Measurements from ENCODE around the gene ANKH. TPM values are rescaled to one million over a fixed set of nuclear protein-coding genes. Genes with fewer than 3 reads are reported as not detected.
A peak's percentile ranks its signal among the peaks of the same experiment; 100 is the strongest.

ANKH gene
- polyA plus RNA-seq, 1 donor: 14.2 TPM

DNA sequence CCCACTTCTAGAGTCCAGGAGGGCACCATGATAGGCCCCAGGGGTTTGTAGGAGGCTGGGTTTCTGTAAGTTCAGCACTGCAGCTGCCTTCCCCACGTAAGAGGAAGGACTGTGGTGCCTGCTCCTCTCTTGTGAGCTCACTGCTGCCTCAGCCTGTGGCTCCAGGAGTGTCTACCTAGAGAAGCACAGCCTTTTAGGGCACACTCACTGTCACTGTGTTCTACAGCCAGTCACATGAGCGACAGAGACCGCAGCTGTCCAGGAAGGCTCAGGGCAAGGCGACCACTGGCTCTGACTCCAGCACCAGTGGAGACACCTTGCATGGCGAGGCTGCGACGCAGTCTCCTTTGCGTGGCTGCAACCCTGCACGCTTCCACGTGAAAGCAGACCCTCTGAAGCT, 134.3 kb downstream of the ANKH start:
- DNase-seq (ENCODE audit: low read depth): no peak

DNA sequence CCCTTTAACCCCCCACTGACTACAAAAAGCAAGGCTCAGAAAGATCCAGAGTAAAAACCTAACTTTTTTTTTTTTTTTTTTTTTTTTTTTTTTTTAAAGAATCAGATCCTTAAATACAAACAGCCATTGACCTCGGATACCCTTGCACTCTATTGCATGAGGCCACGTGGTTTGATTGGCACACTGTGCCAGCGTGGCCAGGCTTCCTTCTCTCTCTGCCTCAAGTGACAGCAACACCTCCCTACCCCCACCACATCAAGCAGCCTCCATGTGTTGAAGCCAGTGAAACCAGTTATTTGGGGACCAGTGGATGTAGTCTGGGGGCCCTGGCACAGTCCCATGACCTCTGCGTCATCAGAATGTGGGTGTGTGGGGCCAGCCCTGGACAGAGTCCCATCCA, 135.6 kb downstream of the ANKH start:
- DNase-seq (ENCODE audit: low read depth): no peak

DNA sequence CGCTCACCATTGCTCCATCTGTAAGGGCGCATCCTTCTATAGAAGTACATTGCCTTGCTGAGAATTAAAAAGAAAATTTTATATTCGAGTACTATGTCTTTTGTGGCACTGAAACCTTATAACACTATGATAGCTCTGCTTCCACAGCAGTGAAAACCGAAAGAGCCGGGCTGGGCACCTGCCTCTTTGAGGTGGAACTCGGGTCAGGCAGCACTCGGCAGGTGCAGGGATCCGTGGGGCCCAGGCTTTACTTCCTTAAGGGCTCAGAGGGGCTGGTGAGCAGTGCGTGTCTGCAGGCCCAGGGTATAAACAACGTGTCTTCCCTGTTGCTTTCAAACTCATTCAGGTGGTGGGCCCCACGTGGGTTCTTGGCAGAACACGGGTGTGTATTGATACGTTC, 137.2 kb downstream of the ANKH start:
- no peak for DNase-seq (ENCODE audit: low read depth)

DNA sequence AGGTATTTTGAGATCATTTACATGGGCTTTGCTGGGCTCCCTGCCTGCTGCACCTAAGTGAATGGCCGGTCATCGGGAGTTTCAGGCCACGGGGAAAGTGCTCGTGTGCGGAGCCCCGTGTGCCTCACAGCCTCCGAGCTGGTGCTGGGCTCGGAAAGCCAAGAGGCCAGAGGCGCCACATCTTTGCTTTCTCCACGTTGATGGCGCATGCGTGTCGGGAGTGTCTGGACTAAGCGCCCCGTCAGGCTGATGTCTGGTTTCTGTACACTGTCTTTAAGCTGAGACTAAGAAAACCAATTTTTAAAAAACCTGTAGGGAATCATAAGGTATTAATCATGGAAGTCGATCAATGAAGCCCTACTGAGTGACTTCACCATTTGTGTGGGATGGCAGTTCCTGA, 137.9 kb downstream of the ANKH start:
- DNase-seq (ENCODE audit: low read depth): no peak

DNA sequence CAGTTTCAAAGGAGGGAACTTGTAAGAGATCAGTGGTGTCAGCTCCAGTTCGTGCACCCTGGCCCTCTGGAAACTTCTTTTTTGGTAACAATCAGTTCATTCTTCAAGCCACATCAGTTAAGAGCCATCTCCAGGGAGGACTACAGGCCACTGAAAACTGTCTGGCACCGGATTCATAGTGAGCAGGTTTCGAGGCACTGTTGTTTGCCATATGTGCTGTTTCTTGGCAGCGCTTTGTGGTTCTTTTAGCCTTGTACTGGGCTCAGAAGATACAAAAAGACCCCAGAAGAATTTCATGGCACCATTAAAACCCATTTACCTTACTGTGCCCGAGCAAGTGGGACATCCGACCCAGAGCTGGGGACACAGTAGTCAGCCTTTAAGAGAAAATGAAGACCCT, 138.6 kb downstream of the ANKH start:
- DNase-seq (ENCODE audit: low read depth): no peak

DNA sequence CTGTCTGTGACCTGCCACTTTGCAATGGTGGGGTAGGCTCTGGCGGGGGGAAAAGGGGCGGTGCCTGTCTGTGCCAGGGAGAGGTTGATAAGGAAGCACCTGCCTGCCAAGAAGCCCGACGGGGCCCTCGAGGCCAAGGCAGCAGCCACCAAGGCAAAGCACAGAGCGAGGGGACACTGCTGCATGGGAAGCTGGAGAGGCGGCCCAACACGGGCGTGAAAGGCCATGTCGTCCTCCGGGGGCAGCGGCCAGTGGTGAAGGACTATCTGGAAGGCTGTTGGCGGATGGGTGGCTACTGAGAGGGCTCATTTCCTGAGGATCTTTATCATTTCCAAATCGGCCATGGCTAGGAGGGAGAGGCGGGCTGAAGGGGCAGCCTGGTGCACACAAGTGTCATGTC, 140.7 kb downstream of the ANKH start:
- DNase-seq (ENCODE audit: low read depth): no peak

DNA sequence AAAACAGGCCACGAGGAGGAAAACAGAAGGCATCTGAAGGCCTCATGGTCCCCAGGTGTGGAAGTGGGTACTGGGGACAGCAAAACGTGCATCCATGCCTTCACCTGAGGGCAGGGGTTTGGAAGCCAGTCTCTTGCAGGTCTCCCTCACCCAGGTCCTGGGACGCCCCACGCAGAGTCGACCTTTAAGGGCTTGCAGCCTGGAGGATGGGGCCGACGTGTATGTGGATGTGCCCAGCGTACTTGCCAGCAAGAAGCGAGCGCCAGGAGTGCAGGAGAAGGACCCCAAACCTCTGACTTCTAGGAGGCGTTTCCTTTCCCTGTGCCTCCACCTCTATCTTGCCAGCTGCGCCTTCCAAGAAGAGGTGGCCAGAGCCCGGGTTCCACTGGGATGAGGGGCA, 141.1 kb downstream of the ANKH start:
- no peak for DNase-seq (ENCODE audit: low read depth)

DNA sequence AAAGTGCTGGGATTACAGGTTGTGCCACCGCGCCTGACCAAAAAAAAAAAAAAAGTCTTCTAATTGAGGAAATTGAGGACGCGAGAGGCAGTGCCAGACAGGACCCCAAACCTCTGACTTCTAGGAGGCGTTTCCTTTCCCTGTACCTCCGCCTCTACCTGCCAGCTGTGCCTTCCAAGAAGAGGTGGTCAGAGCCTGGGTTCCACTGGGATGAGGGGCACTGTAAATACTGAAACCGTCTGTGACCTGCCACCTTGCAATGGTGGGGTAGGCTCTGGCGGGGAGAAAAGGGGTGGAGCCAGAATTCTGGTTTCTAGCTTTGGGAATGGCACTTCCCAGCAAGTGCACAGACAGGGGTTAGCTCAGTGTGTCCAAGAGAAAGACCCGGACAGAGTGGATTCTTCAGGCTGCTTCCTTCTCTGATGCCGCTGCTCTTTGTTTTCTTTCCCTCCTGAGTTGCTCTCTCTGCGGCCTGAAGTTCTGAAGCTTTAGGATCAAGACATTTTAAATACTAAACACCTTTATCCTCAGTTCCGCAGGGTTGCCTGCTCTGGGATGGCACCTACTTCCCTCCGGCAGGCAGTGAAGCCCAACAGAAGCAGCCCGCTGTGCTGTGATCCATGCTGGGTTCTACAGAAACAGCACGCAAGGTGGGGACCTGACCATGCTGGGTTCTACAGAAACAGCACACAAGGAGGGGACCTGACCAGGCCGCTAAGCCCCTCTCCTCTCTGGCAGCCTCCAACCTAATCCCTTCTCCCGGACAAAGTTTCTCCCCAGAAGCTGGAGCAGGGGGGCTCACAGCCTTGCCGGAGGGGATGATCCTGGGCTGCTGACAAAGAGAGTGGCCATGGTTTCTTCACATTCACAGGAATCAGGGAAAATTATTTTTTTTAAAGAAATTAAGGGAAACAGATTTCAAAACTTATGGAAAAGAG, 141.9 kb downstream of the ANKH start:
- no peak for DNase-seq (ENCODE audit: low read depth)

DNA sequence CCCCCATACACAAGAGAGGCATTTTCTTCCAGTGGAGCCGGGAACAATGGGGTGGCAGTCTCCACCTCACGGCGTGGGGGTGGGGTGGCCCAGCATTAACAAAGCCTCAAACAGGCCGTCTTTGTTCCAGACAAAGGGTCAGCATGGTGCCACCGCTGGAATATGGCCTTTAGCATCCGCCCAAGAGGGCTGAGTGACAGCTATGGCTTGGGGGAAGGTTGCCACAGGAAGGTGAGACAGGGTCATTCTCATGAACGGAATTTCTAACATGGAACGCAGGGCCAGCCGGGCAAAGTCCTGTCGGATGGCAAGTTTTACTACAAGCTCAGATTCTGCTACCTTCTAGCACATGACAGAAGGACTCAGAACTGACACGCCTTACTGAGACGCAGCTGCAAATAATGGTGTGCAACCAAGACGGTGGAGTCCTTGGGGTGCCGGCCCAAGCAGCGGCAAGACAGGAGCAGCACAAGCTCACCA, 143.1 kb downstream of the ANKH start:
- DNase-seq (ENCODE audit: low read depth): no peak

DNA sequence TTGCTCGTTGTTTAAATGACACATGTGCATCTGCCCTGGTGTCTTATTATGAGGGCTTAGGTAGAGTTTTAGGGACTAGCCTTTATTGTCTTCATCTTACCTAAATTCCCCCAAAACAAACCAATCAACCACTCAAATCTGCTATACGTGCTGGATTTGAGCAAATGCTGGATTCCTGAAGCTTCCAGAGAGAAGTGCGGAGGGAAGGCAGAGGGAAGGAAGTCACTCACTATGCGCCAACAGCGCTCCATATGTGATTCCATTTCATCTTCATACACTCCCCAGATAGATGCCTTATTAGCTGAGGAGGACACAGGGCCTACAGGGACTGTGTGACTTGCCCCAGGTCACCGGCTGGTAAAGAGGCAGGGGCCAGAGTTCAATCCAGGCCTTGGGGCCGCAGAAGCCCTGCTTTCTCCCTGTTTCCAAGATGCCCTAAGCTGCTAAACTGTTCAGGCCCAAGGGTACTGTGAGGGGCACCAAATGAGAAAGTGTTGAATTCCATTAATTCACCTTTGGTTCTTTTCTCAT, 143.6 kb downstream of the ANKH start:
- DNase-seq (ENCODE audit: low read depth): no peak

DNA sequence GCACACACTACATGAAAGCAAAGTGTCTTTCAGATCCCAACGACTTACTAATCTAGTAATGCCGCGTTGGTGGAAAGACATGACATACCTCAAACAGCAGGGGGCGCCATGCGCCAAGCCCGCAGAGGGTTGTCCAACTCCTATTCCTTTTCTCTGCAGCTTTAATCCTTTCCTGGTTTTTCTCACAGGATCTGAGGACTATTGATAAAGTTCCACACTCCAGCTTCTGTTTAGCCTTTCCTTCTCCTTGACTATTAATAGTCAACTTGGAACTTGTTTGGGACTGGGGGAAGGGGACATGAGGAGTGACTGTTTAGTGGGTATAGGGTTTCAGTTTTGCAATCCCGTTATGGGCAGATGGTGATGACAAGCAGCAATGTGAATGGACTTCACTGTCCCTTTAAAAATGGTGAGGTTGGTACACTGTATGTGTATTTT, 144.1 kb downstream of the ANKH start:
- peak; percentile 58 for DNase-seq (ENCODE audit: low read depth)

DNA sequence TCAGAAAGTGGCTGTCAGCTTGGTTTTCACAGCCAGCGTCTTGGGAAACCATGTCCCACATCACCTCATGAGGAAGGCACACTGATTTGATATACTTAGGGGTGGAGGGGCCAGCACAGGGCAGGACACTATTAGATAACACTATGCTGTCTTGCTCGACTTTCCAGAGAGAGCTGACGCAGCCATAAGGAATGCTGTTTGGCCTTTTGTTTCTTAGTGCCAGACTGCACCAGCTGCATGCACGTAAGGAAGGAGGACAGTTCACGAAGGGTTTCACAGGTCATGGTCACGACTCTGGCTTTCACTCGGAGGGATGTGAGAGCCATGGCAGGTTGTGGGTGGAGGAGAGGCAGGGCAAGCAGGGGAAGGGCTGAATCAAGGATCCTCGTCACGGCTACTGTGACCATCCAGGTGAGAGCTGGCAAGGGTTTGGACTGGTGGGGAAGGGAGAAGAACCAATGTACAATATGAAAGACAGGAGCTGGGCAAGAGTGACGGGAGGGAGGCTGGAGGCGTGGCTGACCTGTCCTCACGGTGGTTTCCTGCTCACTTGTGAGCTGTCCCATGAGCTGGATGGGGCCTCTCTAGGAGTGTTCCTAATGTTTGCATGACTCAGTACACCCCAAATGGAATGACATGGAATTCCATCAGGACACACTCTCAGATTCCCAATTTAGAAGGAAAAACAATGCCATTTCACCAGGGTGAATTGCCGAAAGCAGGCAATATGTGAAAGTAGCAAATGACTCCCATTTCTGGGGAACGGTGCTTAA, 145.3 kb downstream of the ANKH start:
- no peak for DNase-seq (ENCODE audit: low read depth)

DNA sequence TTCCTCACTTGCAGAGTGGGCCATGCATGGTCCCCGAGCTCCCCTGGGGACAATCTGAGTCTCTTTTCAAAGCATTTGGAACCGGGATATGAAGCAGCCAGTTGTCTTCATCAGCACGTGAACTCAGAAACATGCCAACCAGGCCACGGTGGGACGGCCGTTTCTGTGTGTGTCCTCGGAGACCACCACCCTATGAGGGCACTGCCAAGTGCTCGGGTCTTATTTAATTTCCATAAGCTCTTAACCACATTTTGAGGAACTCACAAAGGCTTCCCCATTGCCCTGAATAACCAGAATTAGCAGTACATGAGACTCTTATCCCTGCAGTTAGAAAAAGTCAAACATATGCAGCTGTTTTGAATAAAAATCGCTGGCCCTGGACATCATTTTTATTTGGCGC, 146.9 kb downstream of the ANKH start:
- no peak for DNase-seq (ENCODE audit: low read depth)

DNA sequence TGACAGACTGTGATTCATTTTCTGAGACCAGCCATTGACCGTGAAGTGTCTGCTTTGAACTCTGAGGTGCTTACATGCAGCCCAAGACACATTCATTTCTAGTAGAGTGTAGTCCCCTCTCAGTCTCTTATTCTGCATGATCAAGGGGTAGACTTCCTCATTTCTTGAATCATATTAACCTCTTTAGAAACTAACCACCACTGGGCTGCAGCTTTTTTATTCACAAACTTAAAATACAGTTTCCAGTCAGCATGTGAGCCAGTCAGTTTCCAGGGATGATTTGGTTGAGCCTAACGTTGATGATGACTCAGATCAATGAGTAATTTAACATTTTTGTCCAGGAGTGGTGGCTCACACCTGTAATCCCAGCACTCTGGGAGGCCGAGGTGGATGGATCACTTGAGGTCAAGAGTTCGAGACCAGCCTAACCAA, 147.9 kb downstream of the ANKH start:
- no peak for DNase-seq (ENCODE audit: low read depth)

DNA sequence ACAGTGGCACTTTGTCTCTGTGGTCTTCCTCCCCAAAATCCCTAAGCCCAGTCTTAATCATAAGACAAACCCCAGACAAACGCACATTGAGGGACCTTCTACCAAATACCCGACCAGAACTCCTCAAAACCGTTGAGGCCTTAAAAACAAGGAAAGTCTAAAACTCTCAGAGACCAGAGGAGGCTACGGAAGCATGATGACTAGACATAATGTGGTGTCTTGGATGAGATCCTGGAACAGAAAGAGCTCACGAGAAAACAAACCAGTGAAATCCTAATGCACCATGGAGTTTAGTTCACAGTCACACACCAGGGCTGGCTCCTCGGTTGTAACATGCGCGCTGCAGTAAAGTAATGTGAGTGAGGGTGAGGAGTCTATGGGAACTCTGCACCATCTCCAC, 148.7 kb downstream of the ANKH start:
- no peak for DNase-seq (ENCODE audit: low read depth)

DNA sequence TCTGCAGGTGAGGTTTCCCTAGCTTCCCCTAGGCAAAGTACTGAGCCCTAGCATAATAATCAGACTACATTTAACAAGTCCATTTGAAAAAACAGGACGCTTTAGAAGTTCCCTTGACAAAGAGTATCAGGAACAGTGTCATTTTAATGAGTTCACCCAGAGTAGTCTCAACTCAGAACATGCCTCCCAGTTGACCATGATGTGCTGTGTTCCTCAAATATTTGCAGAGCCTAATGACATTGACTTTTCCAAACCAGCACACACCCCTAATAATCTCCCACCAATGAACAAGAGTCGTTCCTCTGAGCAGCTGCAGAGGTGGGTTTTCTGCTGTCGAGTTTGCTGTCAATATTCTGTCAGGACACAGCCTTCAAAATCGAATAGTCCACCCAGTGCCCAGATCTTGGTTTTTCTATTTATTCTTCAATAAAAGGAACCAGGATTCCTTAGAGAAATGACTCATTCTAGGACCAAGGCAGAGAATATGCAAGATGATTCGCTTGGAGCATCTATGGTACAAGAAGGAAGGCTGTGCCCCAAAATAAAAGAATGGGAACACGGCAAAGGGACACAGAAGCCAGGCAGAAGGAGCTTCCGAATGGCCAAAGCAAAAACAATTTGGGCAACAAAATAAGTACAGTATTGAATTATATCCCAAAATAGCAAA, 149.5 kb downstream of the ANKH start:
- no peak for DNase-seq (ENCODE audit: low read depth)

DNA sequence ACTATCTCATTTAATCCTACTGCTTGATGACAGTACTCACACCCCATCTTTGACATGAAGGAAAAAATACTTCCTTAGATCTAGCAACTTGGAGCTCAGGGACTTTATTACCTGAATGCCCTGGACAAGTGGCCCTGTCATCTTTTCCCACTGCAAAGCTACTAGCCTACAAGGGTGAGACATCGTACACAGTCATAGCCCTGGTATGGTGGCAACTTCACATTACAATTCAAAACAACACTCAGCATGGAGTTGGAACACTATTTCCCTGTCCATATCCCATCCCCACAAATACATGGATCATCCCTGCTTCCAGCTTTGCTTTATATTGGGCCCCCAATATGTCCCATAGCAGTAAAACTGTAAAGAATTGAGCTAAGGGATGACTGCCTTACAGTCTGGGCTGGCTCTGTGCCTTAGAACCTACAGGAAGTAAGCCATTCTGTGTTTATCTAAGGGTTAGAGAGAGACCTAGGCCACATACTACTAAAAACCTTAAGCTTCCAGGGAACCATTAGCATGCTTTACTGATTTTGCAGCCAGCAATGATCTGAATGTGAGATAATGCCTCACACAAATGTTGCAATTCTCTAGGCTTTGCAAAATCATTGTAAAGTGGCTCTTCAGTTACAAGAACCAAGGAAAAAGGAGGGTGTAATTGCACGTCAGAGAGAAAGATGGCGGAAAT, 151.2 kb downstream of the ANKH start:
- DNase-seq (ENCODE audit: low read depth): no peak

DNA sequence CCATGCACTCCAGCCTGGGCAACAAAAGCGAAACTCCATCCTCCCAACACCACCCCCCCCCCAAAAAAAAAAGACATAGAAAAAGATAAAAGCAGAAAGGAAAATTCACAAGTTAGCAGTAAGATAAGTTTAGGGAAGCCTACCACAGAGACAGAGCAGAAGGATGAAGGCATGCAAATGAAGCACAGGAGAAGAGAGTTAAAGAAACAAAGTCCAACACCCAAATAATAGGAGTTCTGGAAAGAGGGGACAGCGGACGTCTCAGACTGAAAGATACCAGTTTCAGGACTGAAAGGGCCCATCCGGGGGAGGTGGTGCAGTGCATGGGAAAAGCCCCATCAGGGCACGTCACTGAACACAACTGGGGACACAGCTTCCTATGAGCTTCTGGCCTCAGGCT, 152.8 kb downstream of the ANKH start:
- DNase-seq (ENCODE audit: low read depth): no peak

DNA sequence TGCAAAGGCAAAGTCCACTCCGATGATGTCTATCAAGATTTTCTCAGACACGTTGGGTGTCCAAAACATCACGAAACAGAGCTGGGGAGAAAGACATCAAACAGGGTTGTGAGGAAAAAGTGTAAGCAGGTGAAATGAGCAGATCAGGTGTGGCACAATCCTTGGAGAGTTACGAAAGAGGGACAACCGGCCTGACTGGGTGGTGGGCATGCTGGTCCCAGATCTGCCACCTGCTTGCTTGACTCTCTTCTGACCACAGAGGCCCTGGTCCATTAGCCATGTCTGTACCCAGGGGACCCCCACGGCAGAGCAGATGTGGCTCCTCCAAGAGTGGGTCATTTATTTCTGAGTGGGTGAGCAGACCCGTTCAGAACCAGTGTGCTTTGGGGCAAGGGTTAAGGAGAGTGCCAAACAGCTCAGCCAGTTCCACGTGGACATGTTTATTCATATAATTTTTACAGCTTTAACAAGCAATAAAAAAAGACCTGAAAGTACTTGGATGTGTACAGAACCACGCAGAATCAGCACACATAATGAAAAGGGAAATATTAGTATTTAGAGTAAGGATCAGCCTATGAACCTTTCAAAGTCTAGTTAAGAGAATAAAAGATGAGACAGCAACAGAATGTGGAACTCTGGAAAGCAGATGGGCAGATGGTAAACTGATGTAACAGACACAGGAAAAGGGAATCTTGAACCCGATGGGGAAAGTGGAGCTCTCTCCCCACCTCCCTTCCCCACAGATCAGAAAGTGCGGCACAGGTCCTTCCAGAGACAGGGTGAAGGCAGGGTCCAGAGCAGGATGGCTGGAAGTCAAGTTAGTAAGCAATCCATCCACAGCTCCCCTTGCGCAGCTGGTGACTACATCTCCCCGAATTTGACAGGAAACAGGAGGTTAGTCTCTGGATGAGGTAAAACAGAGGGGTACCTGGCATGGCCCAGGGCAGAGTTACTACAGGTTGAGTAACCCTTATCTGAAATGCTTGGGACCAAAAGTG, 154.5 kb downstream of the ANKH start:
- no peak for DNase-seq (ENCODE audit: low read depth)

DNA sequence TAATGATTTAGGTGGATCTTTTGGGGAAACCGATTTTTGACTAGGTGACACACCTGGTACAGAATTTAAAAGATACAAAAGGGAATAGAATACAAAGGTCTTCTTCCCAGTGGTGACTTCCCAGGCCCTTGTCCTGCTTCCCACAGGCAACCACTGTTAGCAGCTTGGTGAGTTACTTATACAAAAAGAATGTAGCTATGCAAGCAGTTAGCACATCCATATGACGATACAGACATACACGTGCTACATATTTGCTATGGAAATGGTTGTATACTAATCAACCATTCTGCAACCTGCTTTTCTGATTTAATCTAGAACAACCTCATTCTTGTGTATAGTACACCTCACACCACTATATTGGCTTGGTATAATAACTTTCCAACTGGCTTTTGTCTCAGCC, 156.1 kb downstream of the ANKH start:
- DNase-seq (ENCODE audit: low read depth): no peak

Data from forelimb muscle (tissue), 1 donor.